ENCODE results near the gene TMPRSS11F.

DNA sequence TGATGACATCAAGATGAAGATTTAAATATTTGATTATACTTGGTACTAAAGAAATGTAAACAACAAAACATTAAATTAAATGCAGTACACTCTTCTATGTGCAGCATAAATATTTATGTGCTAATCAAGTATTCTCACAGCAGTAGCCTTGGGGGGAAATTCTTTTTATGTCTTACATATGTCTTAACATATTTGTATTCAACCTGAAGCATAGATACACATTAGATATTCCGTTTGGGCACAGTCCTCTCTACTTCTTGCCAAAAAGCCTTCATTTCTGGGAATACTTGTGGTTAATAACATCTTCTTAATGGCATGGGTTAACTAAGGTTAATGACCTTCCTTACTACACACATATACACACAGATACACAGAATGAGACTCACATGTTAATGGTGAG lies 19.8 kb downstream of the TMPRSS11F start:
- TF ChIP-seq, protein P1, sequence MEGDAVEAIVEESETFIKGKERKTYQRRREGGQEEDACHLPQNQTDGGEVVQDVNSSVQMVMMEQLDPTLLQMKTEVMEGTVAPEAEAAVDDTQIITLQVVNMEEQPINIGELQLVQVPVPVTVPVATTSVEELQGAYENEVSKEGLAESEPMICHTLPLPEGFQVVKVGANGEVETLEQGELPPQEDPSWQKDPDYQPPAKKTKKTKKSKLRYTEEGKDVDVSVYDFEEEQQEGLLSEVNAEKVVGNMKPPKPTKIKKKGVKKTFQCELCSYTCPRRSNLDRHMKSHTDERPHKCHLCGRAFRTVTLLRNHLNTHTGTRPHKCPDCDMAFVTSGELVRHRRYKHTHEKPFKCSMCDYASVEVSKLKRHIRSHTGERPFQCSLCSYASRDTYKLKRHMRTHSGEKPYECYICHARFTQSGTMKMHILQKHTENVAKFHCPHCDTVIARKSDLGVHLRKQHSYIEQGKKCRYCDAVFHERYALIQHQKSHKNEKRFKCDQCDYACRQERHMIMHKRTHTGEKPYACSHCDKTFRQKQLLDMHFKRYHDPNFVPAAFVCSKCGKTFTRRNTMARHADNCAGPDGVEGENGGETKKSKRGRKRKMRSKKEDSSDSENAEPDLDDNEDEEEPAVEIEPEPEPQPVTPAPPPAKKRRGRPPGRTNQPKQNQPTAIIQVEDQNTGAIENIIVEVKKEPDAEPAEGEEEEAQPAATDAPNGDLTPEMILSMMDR (conservative IDR thresholded peaks at IDR 0.05; ENCODE audit: low read depth, low read length) = no peak
- TF ChIP-seq POLR2A (IDR thresholded peaks at IDR 0.05; ENCODE audit: low read depth, low read length) (no peak), MXI1 (IDR thresholded peaks at IDR 0.05; ENCODE audit: borderline replicate concordance, low read depth, low read length) (no peak), RCOR1 (IDR thresholded peaks at IDR 0.05; ENCODE audit: insufficient replicate concordance, low read length) (no peak), MAZ (IDR thresholded peaks at IDR 0.05; ENCODE audit: borderline replicate concordance, low read depth, low read length) (no peak), CEBPB (IDR thresholded peaks at IDR 0.05; ENCODE audit: low read depth, low read length) (no peak)
- TF ChIP-seq, protein P2, sequence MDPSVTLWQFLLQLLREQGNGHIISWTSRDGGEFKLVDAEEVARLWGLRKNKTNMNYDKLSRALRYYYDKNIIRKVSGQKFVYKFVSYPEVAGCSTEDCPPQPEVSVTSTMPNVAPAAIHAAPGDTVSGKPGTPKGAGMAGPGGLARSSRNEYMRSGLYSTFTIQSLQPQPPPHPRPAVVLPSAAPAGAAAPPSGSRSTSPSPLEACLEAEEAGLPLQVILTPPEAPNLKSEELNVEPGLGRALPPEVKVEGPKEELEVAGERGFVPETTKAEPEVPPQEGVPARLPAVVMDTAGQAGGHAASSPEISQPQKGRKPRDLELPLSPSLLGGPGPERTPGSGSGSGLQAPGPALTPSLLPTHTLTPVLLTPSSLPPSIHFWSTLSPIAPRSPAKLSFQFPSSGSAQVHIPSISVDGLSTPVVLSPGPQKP (IDR thresholded peaks at IDR 0.05; ENCODE audit: borderline replicate concordance, low read depth, low read length) = no peak

All from IMR-90 (cell line).